GM18867 (cell line): ENCODE measurements around the gene ATP5ME.

Experiments
- ATAC-seq: cut with Tn5 transposase; IDR thresholded peaks from one replicate; pipeline ENCODE4 v1.9.1; 2021; ENCODE audit warnings: mild to moderate bottlenecking, moderate library complexity; ENCODE audit not compliant: unreplicated experiment

Gene ATP5ME

GRCh38 chr4:684623-685327, 10.7 kb upstream of the ATP5ME start:
- ATAC-seq: no peak

DNA sequence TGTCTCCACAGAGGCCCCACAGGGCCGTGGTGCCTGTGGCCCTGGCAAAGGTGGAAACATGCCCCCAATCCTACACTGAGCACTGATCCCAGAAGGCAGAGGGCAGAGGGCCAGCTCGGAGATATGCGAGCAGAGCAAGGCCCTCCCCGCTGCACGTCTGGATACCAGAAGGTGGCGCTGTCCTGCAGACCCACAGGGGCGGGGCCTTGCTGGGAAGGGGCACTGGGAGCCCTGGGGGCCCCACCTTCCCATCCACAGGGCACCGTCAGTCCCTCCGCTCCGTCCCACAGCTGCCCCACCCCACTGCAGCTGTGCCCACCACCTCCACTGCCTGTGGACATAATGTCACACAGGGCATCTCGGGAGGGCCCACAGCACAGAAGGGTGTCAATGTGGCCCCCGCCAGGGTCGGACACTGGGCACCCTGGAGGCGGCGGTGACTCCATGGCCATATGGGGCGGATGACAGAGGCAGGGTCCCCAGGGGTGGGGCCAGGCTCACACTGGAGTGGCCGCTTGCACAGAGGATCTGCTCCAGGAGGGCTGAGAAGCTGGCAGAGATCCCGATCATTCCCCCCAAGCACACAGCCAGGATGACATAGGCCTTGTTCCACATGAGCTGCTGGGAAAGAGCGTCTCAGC, 10.0 kb upstream of the ATP5ME start:
- no peak for ATAC-seq

- ATAC-seq: no peak
Observed at GRCh38 chr4:683247-683897, 9.3 kb upstream of the ATP5ME start.

- no peak for ATAC-seq
Observed at GRCh38 chr4:682490-683172, 8.6 kb upstream of the ATP5ME start.

DNA sequence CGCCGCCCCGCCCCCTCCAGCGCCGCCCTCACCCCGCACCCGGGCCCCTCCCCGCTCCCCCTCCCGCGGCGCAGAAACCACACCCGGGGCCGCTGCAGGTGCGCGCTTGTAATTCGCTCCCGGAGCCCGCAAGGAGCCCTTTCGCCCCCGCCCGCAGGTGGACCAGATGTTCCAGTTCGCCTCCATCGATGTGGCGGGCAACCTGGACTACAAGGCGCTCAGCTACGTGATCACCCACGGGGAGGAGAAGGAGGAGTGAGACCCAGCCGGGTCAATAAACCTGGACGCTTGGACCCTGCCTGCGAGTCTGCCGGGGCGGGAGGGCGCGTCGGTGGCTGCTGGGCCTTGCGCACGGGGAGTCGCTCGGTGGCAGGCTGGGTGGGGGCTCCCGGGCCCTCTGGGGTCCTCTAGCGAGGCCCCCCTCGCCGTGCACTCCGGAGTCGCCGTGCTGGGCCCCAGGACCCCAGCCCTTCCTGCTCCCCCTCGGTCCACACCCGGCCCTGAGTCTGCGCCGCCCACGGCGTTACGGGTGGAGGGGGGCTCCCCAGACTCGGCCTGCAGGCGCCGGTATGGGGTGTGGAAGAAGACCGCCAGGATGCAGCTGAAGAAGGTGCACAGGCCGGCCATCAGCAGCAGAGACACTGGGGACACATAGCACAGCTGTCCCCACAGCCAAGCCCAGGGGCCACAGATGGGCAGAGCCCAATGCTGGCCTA, 7.8 kb upstream of the ATP5ME start:
- ATAC-seq: no peak

DNA sequence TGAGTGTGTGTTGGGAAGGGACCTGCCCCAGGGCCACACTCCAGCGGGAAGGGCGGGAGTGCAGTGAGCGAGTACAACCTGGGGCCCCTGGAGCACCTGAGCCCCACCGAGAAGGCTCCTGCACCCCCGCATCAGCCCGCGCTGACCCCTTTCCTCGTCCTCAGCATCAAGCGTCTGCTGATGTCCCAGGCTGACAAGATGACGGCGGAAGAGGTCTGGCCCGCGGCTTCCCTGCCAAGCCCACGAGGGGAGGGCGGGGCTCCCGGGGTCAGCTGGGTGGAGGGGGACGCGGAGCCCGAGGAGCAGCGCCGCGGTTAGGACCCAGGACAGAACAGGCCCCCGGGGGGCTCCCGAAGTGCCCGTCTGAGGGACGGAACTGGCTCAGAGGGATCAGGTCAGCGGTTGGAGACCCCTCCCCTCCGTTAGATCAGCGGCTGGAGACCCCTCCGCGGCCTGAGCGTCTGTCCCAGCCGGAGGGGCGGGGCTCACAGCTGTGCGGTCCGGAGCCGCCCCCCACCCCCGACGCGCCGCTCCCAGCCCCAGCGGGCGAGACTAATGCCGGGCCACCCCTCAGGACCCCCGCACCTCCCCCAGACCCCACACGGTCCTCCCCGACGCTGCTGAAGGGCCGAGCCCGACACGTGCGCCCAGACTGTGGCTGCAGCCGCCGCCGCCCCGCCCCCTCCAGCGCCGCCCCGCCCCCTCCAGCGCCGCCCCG, 7.0 kb upstream of the ATP5ME start:
- ATAC-seq: no peak

- no peak for ATAC-seq
Observed at GRCh38 chr4:680551-680927, 6.5 kb upstream of the ATP5ME start.

GRCh38 chr4:680091-680490, 6.0 kb upstream of the ATP5ME start:
- ATAC-seq: no peak

DNA sequence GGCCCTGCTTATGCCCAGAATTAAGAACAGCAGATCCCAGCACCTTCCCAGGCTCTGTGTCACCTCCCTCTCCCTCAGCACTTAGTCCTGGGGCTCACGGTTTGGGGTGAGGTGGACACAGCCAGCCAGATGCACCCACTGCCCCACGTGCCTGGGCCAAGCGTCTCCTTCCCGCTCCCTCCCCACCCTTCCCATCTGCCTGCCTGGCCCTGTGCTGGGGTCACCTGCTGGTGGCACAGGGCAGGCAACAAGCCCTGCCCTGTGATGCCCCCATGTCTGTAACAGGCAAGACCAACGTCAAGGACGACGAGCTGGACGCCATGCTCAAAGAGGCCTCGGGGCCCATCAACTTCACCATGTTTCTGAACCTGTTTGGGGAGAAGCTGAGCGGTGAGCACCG, 5.6 kb upstream of the ATP5ME start:
- ATAC-seq: no peak

GRCh38 chr4:679104-679481, 5.0 kb upstream of the ATP5ME start:
- no peak for ATAC-seq

DNA sequence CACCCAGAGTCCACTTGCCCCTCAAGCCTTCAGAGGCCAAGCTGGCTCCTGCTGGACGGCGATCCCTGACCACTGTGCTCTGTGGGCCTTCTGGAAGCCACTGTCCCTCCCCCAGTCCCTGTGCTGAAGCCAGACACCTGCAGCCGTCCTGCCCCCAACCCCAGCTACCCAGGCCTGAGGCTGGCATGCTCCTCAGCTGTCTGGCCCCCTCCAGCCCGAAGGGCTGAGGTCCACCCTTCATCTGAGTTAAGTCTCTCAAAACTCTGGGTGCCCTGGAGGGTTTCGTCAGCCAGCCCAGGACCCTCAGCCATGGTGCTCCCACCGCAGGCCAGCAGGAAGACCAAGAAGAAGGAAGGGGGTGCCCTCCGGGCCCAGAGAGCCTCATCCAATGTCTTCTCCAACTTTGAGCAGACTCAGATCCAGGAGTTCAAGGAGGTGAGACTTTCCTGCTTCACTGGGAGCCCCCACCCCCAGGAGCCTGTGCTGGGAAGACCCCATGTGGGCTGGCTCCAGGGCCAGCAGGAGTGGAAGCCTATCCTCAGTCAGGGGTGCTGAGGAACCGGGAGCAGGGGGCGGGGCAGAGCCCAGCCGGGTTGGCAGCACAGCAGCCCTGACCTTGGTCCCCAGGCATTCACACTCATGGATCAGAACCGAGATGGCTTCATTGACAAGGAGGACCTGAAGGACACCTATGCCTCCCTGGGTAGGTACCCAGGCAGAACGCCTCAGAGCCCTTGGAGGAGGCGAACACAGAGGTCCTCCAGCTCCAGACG, 4.4 kb upstream of the ATP5ME start:
- ATAC-seq: no peak

DNA sequence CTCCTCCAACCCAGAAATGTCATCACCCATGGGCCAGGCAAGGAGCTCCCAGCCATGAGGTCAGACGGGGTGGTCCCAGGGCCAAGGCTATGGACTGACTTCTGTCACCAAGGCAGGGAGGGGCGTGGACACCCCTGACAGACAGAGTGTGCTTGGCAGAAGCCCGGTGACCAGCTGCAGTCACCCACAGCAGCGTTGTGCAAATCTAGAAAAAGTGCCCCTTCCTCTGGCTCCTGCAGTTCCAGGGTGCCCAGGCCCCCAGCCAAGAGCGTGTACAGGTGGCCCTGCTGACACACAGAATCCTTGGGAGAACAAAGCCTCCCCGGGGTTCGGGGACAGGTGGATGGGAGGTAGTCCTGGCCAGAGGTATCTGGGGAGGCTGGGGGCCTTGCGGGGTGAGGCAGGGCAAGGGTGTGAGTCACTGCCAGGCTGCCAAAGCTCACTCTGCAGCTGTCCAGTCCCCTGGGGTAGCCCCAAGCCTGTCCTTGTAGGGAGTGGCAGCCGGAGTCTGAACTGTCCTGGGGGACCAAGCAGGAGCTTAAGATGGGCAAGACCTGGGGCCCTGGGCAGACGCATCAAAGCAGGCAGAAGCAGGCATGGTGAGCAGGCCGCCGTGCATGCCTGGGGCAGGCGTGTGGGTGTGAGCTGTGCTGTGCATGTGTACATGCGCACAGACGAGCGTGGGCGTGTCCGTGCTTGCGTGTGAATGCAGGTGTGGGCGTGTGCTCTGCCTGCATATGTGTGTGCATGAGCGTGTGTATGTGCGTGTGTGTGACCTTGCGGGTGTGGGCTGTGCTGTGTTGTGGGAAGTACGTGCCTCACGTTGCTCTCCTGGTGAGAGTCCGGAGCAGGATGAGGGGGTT, 3.6 kb upstream of the ATP5ME start:
- ATAC-seq: no peak

DNA sequence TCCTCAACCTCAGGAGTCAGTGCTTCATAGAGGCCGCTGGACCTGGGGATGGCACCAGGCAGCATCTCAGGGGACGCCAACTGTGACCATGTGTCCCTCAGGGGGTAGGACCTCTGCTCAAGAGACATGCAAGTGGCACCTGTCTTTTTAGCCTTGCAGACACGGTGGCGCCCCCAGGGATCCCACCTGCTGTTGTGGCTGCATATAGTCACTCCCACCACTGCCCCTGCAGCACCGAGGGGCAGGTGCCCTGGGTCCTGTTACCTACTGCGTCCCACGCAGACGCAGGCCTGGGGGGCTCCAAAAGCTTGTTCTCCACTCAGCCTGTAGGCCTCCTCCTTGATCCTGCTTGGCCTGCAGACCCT, 2.8 kb upstream of the ATP5ME start:
- no peak for ATAC-seq

- no peak for ATAC-seq
Observed at GRCh38 chr4:675980-676870, 2.1 kb upstream of the ATP5ME start.

- no peak for ATAC-seq
Observed at GRCh38 chr4:675036-675882, 1.2 kb upstream of the ATP5ME start.

GRCh38 chr4:673349-674091, 556 bp downstream of the ATP5ME start:
- ATAC-seq: no peak
